HEK293 (cell line): Measurements from ENCODE around the gene ESPNL.

ENCODE experiments used
- ZBTB17 ChIP-seq: fragments of 450-650 bp; formaldehyde crosslinking; IDR thresholded peaks from 2 replicates; pipeline ENCODE4 v1.5.1; 2016; ENCODE audit warnings: missing biosample characterization, missing genetic modification characterization
- ZNF157 ChIP-seq: fragments of 450-650 bp; formaldehyde crosslinking; IDR thresholded peaks from 2 replicates; pipeline ENCODE4 v1.5.1; 2016; ENCODE audit warnings: missing biosample characterization, missing genetic modification characterization
- ZNF174 ChIP-seq: fragments of 450-650 bp; formaldehyde crosslinking; IDR thresholded peaks from 2 replicates; pipeline ENCODE4 v1.5.0; 2017; ENCODE audit warnings: missing biosample characterization, mild to moderate bottlenecking, missing genetic modification characterization
- ZNF19 ChIP-seq: fragments of 450-650 bp; formaldehyde crosslinking; IDR thresholded peaks from 2 replicates; pipeline ENCODE4; 2016; ENCODE audit warnings: missing biosample characterization, missing genetic modification characterization, low read depth
- TF ChIP-seq, protein P1 (sequence below): fragments of 450-650 bp; formaldehyde crosslinking; IDR thresholded peaks from 2 replicates; pipeline ENCODE4 v1.5.1; 2016; ENCODE audit warnings: missing biosample characterization, missing genetic modification characterization

DNA sequence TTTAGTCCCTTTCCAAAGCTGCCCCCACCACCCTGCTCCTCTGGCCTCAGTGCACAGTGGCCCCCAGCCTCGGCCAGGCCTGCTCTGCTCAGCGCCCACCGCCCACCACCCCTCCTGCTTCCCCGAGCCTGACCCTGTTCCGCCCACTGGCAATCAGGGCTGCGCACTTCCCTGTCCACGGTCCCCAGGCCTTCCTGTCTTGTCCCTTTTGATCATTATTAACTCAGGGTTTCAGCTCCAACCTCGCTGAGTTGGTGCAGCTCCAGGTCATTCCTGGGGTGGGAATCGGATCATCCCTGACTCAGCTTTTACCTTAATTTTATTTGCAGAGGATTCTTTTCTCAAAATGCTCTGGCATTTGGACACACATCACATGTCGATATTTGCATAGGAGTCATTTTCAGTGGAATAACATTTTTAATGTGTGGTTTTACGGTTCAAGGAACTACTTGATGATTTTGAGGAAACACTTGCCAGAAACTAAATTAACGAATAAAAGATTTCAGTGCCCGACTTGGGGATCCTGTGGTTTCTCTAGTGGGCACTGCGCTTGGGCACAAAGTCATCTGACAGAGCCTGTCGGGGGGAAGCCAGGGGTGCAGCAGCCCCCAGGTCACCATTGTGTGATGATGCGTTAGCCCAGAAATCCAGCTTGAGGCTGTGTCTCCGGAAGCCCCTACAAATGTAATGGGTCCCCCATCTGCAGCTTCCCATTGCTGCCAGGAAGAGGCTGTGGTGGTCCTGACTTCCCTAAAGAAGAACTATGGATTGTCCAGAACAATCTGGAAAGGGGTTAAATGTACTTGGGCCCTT is 1.0 kb upstream of the ESPNL start:
- TF ChIP-seq, protein P1, sequence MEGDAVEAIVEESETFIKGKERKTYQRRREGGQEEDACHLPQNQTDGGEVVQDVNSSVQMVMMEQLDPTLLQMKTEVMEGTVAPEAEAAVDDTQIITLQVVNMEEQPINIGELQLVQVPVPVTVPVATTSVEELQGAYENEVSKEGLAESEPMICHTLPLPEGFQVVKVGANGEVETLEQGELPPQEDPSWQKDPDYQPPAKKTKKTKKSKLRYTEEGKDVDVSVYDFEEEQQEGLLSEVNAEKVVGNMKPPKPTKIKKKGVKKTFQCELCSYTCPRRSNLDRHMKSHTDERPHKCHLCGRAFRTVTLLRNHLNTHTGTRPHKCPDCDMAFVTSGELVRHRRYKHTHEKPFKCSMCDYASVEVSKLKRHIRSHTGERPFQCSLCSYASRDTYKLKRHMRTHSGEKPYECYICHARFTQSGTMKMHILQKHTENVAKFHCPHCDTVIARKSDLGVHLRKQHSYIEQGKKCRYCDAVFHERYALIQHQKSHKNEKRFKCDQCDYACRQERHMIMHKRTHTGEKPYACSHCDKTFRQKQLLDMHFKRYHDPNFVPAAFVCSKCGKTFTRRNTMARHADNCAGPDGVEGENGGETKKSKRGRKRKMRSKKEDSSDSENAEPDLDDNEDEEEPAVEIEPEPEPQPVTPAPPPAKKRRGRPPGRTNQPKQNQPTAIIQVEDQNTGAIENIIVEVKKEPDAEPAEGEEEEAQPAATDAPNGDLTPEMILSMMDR: no peak
- no peak for TF ChIP-seq ZNF157 (tag by site-specific recombination)
- no peak for TF ChIP-seq ZNF19 (tag by site-specific recombination)
- TF ChIP-seq ZBTB17 (tag by site-specific recombination): no peak
- no peak for TF ChIP-seq ZNF174 (tag by site-specific recombination)
